NCI-H446 (cell line): ENCODE measurements around the gene IGSF21.

Experiments used
- DNase-seq, 2 experiments: peaks; one replicate each; lab custom pipeline; 2025; lab: John Stamatoyannopoulos, UW

The IGSF21 gene

DNA sequence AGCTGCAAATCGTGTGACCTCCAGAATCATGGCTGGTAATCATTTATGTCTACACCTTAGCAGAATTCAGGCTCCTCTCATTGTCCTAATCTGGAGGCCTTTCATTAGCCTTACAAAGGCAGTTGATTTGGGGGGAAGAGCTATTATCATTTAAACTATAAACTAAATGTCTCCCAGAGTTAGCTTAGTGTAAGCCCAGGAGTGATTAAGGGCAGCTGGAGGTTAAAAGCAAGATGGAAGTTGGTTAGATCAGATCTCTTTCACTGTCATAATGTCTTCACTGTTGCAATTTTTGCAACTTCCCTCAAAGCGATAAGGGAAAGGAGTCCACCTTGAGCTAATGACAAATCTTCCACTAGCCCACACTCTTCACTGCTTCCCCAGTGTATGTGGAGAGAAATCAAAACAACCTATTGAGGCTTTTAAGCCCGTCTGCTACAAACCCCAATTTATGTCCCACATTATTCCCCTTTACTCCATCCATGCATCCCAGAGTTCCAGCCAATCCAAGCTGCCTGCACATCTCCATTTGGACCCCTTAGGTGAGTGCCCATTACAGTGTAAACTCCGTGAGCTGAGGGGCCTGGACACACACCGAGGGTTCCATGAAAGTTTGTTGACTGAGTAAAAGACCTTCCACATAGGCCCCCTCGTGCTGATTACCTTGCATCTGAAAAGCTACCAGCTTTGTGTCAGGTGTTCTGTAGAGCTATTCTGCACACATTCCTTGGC lies 311.7 kb downstream of the IGSF21 start:
- DNase-seq: no peak

DNA sequence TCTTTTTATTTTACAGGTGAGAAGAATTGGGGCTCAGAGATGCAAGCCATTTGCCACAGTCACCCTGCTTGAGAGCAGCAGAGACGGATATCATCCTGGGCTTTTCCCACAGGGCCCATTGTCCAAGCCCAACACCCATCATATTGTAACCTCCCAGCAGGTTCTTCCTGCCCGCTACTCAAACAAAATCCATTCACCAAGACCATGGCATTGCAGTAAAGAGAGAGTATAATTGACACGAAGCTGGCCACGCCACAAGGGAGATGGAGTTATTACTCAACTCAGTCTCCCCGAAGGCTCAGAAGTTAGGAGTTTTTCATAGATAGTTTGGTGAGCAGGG lies 312.2 kb downstream of the IGSF21 start:
- DNase-seq: no peak

DNA sequence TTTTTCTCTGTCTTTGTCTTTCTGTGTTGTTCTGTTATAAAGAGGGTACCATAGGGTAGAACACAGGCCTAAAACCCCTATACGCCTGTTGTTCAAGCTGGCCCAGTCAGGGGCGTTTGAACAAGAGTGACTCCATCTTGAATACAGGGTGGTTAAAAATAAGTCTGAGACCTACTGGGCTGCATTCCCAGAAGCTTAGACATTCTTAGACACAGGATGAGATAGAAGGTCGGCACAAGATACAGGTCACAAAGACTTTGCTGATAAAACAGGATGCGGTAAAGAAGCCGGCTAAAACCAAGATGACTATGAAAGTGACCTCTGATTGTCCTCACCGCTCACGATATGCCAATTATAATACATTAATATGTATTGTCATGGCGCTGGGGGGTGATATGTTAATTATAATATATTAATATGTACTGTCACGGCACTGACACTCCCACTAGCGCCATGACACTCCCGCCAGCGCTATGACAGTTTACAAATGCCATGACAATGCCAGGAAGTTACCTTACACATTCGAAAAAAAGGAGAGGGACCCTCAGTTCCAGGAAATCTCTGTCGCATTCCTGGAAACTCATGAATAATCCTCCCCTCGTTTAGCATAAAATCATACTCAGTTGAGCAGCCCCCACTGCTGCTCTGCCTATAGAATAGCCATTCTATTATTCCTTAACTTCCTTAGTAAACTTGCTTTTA lies 314.6 kb downstream of the IGSF21 start:
- no peak for DNase-seq

DNA sequence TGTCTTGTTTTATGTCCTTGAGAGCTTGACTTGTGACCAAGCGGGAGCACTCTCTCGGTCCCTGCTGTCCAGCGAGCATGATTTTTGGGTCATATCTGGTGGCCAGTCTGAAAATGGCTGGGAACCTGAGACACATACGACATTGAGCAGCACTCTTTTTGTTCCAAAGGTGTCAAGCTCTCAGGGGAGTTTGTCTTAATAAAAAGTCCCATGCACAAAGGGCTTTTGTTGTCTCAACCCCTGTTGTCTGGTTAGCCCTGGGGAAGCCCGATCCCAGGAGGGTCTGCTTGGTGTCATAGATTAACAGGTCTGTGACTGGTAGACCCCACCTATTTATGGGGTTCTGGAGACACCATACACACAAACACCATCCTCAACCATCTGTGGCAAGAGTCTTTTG lies 315.4 kb downstream of the IGSF21 start:
- DNase-seq: no peak

DNA sequence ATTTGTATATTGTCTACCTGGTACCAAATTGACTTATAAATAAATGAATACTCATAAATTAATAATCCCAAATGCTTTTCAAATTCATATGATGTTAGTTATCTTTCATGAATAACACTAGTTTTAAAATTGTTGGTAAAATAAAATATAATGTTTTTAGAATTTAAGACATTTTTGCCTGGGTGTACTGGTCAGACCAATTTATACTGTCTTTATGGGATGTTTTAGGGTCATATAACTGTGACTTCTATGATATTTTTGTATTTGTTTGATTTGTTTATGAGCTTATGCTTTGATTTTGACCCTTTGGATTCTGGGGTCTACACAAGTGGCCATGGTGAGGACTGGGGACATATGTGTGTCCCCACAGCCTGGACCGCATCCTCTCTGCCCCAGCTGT lies 319.0 kb downstream of the IGSF21 start:
- DNase-seq: no peak
